ENCODE data around the gene GALNT13.

GRCh38 chr2:154263206-154263605 lies 391.5 kb downstream of the GALNT13 start:
- TF ChIP-seq POLR2AphosphoS2 (IDR thresholded peaks at IDR 0.05; ENCODE audit: low read depth, low read length) = no peak
- no peak for TF ChIP-seq CTCF (IDR thresholded peaks at IDR 0.05 in 2 of 3, conservative IDR thresholded peaks at IDR 0.05 in 1 of 3; ENCODE audit: control insufficient read depth in 2 of 3, extremely low read depth in 1 of 3, insufficient read depth in 1 of 3, low read depth in 3 of 3, low read length in 3 of 3)
- TF ChIP-seq POLR2A (IDR thresholded peaks at IDR 0.05; ENCODE audit: low read depth, low read length) = no peak
- TF ChIP-seq MTA3 (IDR thresholded peaks at IDR 0.05; ENCODE audit: borderline replicate concordance, low read length) = no peak
- TF ChIP-seq EZH2 (IDR thresholded peaks at IDR 0.05; ENCODE audit: borderline replicate concordance, control insufficient read depth, low read depth, low read length) = no peak
- no peak for TF ChIP-seq TAF1 (IDR thresholded peaks at IDR 0.05; ENCODE audit: borderline replicate concordance, low read depth, low read length)
- TF ChIP-seq KLF5 (IDR thresholded peaks at IDR 0.05; ENCODE audit: partially characterized antibody) = no peak
- TF ChIP-seq MEF2B (IDR thresholded peaks at IDR 0.05; ENCODE audit: partially characterized antibody, poor library complexity, severe bottlenecking) = no peak
- no peak for TF ChIP-seq USF1 (IDR thresholded peaks at IDR 0.05; ENCODE audit: borderline replicate concordance, extremely low read length, insufficient read depth, low read depth, low read length)
- TF ChIP-seq EP300 (IDR thresholded peaks at IDR 0.05; ENCODE audit: borderline replicate concordance in 1 of 2, control insufficient read depth in 1 of 2, low read depth in 2 of 2, low read length in 2 of 2) = no peak
- TF ChIP-seq, protein P1, sequence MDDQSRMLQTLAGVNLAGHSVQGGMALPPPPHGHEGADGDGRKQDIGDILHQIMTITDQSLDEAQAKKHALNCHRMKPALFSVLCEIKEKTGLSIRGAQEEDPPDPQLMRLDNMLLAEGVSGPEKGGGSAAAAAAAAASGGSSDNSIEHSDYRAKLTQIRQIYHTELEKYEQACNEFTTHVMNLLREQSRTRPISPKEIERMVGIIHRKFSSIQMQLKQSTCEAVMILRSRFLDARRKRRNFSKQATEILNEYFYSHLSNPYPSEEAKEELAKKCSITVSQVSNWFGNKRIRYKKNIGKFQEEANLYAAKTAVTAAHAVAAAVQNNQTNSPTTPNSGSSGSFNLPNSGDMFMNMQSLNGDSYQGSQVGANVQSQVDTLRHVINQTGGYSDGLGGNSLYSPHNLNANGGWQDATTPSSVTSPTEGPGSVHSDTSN (IDR thresholded peaks at IDR 0.05; ENCODE audit: insufficient replicate concordance, low read depth, low read length) = no peak
- TF ChIP-seq SUPT20H (IDR thresholded peaks at IDR 0.05; ENCODE audit: borderline replicate concordance, control insufficient read depth, low read depth, low read length) = no peak
- no peak for TF ChIP-seq SMARCA5 (IDR thresholded peaks at IDR 0.05)
- no peak for TF ChIP-seq JUNB (IDR thresholded peaks at IDR 0.05)

Data from GM12878 (cell line).